HG03442 (cell line): ENCODE measurements around the gene ZNF592.

Experiments
- ATAC-seq: cut with Tn5 transposase; IDR thresholded peaks from one replicate; pipeline ENCODE4 v1.9.1; 2021; ENCODE audit warnings: mild to moderate bottlenecking, moderate library complexity; ENCODE audit not compliant: unreplicated experiment

The ZNF592 gene

GRCh38 chr15:84804005-84804900, 55.9 kb downstream of the ZNF592 start:
- ATAC-seq, result no peak

GRCh38 chr15:84805221-84805620, 56.8 kb downstream of the ZNF592 start:
- no peak for ATAC-seq

- no peak for ATAC-seq
These were observed 58.8 kb downstream of the ZNF592 start for GRCh38 chr15:84807228-84807627.

GRCh38 chr15:84810073-84810840, 61.9 kb downstream of the ZNF592 start:
- ATAC-seq, result no peak

- ATAC-seq, result no peak
These were observed 62.8 kb downstream of the ZNF592 start for GRCh38 chr15:84811151-84811550.

GRCh38 chr15:84811828-84812227, 63.4 kb downstream of the ZNF592 start:
- no peak for ATAC-seq

- ATAC-seq, result no peak
These were observed 64.5 kb downstream of the ZNF592 start for GRCh38 chr15:84812842-84813241.

GRCh38 chr15:84813435-84813834, 65.0 kb downstream of the ZNF592 start:
- ATAC-seq, result no peak

GRCh38 chr15:84813931-84814330, 65.5 kb downstream of the ZNF592 start:
- ATAC-seq, result no peak

- no peak for ATAC-seq
These were observed 66.5 kb downstream of the ZNF592 start for GRCh38 chr15:84814916-84815315.

- no peak for ATAC-seq
These were observed 68.5 kb downstream of the ZNF592 start, which contains the start of gene ALPK3 for GRCh38 chr15:84816694-84817465. TSS of gene ALPK3 (plus strand) at chr15:84817356. CDS start at chr15:84817453, 97 bp downstream.

- no peak for ATAC-seq
These were observed 69.2 kb downstream of the ZNF592 start for GRCh38 chr15:84817466-84818081.

GRCh38 chr15:84818261-84819131, 70.1 kb downstream of the ZNF592 start:
- ATAC-seq, result no peak

GRCh38 chr15:84819291-84819768, 70.9 kb downstream of the ZNF592 start:
- no peak for ATAC-seq

- ATAC-seq, result no peak
These were observed 71.4 kb downstream of the ZNF592 start for GRCh38 chr15:84819791-84820190.

GRCh38 chr15:84821501-84822021, 73.2 kb downstream of the ZNF592 start:
- ATAC-seq, result no peak

GRCh38 chr15:84822653-84823281, 74.4 kb downstream of the ZNF592 start:
- ATAC-seq, result no peak

- ATAC-seq, result no peak
These were observed 75.0 kb downstream of the ZNF592 start for GRCh38 chr15:84823282-84823878.
